HepG2 (cell line): ENCODE data around the gene HMHB1. TPM values are rescaled to one million over a fixed set of nuclear protein-coding genes. Genes with fewer than 3 reads are reported as not detected.

Experiments
- ATAC-seq: fragments of 200-7000 bp; cut with Tn5 transposase; 3 replicates; pipeline ENCODE4 v1.9.1; 2020; ENCODE audit warnings: mild to moderate bottlenecking, moderate library complexity
- BruUV-seq: library from RNA; stranded (reverse); fragments of 400-500 nt; replicated peaks from 2 replicates; lab custom pipeline; 2021; lab: Mats Ljungman, UMichigan
- CTCF ChIA-PET: fragments of 300-600 bp; formaldehyde crosslinking; extraction: SDS; loops from one replicate; lab custom pipeline; 2021; ENCODE audit warnings: low total read pairs, inconsistent platforms, low intra/inter-chr PET ratio; lab: Yijun Ruan, JAX
- POLR2A ChIA-PET: fragments of 350-600 bp; sonication (Branson Sonifier 250); formaldehyde crosslinking; loops from one replicate; lab custom pipeline; 2020; ENCODE audit warnings: antibody characterized with exemption, inconsistent platforms; lab: Yijun Ruan, JAX
- DNase-seq: peaks from one replicate; pipeline ENCODE4 v3.0.0-alpha.2; 2015; ENCODE audit warnings: low spot score
- FAIRE-seq: peaks from 3 replicates; lab custom pipeline; 2011; peaks lifted over from hg19 to GRCh38; lab: Jason Lieb, UNC
- H2AFZ ChIP-seq: one replicate; pipeline ENCODE4 v1.6.1; 2011; ENCODE audit warnings: low read length, inconsistent platforms
- H3K27ac ChIP-seq: fragments of 300-600 bp; 3 replicates; pipeline ENCODE4 v1.8.0; 2011; ENCODE audit warnings: mixed run types, mild to moderate bottlenecking, mixed read lengths, low read length, inconsistent platforms; ENCODE audit not compliant: insufficient read depth; ENCODE audit errors: extremely low read length
- H3K27me3 ChIP-seq, 2 experiments: fragments of 200-600 bp in 1 of 2; 2 replicates in 1 of 2; 3 replicates in 1 of 2; pipeline versions ENCODE4 v1.6.0 to v1.8.0; 2011; ENCODE audit warnings: low read length in 2 of 2, mild to moderate bottlenecking in 2 of 2, moderate library complexity in 2 of 2, inconsistent platforms in 1 of 2; ENCODE audit not compliant: insufficient read depth in 2 of 2, control insufficient read depth in 1 of 2
- H3K36me3 ChIP-seq, 2 experiments: fragments of 200-600 bp in 1 of 2; replicated peaks in 1 of 2; 2 replicates in 1 of 2; 3 replicates in 1 of 2; pipeline versions ENCODE4 v1.5.1 to v1.8.0; 2011; ENCODE audit warnings: low read length in 2 of 2, inconsistent platforms in 1 of 2; ENCODE audit not compliant: insufficient read depth in 2 of 2, control insufficient read depth in 1 of 2
- H3K4me1 ChIP-seq: 2 replicates; pipeline ENCODE4 v1.5.1; 2012; ENCODE audit warnings: low read length, inconsistent platforms; ENCODE audit not compliant: insufficient read depth
- H3K4me2 ChIP-seq: 2 replicates; pipeline ENCODE4 v1.6.0; 2011; ENCODE audit warnings: low read depth, low read length, inconsistent platforms
- H3K4me3 ChIP-seq, 3 experiments: fragments of 200-600 bp in 1 of 3; sonication (generic), shearing (Covaris generic) in 1 of 3; replicated peaks in 1 of 3; 2 replicates each; pipeline ENCODE4 v1.5.1; 2011 to 2016; ENCODE audit warnings: low read length in 3 of 3, inconsistent platforms in 2 of 3, low read depth in 2 of 3, mild to moderate bottlenecking in 2 of 3, control low read depth in 1 of 3, mixed read lengths in 1 of 3; ENCODE audit not compliant: insufficient read depth in 1 of 3
- H3K79me2 ChIP-seq: one replicate; pipeline ENCODE4 v1.6.1; 2011; ENCODE audit warnings: low read length, inconsistent platforms; ENCODE audit not compliant: insufficient read depth
- H3K9ac ChIP-seq: 2 replicates; pipeline ENCODE4 v1.6.0; 2011; ENCODE audit warnings: mild to moderate bottlenecking, low read depth, low read length, inconsistent platforms; ENCODE audit not compliant: insufficient read depth
- H3K9me3 ChIP-seq: 2 replicates; pipeline ENCODE4 v1.5.1; 2012; ENCODE audit warnings: mild to moderate bottlenecking, low read length
- H4K20me1 ChIP-seq: 2 replicates; pipeline ENCODE4 v1.6.0; 2011; ENCODE audit warnings: inconsistent platforms, mild to moderate bottlenecking, low read length, moderate library complexity; ENCODE audit not compliant: insufficient read depth
- KDM5A ChIP-seq: fragments of 200-600 bp; sonication (generic); IDR thresholded peaks from 2 replicates; pipeline ENCODE4 v1.7.0; 2018; ENCODE audit warnings: antibody characterized with exemption, mild to moderate bottlenecking, low read length, borderline replicate concordance
- NAIF1 ChIP-seq: sonication (generic); formaldehyde crosslinking; IDR thresholded peaks from 2 replicates; pipeline ENCODE4 v1.5.0; 2020; ENCODE audit warnings: mild to moderate bottlenecking, missing genetic modification reagents, borderline replicate concordance
- NCOA5 ChIP-seq: sonication (generic); formaldehyde crosslinking; IDR thresholded peaks from 2 replicates; pipeline ENCODE4 v1.4.0; 2020; ENCODE audit warnings: missing genetic modification reagents
- NPAS2 ChIP-seq: sonication (generic); formaldehyde crosslinking; IDR thresholded peaks from 2 replicates; pipeline ENCODE4 v1.8.0; 2022; ENCODE audit warnings: mild to moderate bottlenecking, missing genetic modification reagents, borderline replicate concordance
- RAD51 ChIP-seq: fragments of 450-650 bp; IDR thresholded peaks from 2 replicates; pipeline ENCODE4 v1.6.1; 2016; ENCODE audit warnings: borderline replicate concordance
- RARA ChIP-seq: IDR thresholded peaks from 2 replicates; pipeline ENCODE4 v1.6.1; 2016; ENCODE audit warnings: missing genetic modification reagents, missing compliant biosample characterization
- TOPORS ChIP-seq: sonication (generic); formaldehyde crosslinking; IDR thresholded peaks from 2 replicates; pipeline ENCODE4 v1.8.0; 2023; ENCODE audit warnings: mild to moderate bottlenecking, missing genetic modification reagents
- ZFP62 ChIP-seq: sonication (generic); formaldehyde crosslinking; IDR thresholded peaks from 2 replicates; pipeline ENCODE4 v1.4.0; 2020; ENCODE audit warnings: missing genetic modification reagents
- ZNF232 ChIP-seq: sonication (generic); formaldehyde crosslinking; IDR thresholded peaks from 2 replicates; pipeline ENCODE4 v1.4.0; 2020; ENCODE audit warnings: missing genetic modification reagents, borderline replicate concordance
- ZNF564 ChIP-seq: sonication (generic); formaldehyde crosslinking; IDR thresholded peaks from 2 replicates; pipeline ENCODE4 v1.8.1; 2023; ENCODE audit warnings: mild to moderate bottlenecking, missing genetic modification reagents
- ZNF577 ChIP-seq: sonication (generic); formaldehyde crosslinking; IDR thresholded peaks from 2 replicates; pipeline ENCODE4 v1.4.0; 2020; ENCODE audit warnings: mild to moderate bottlenecking, low read depth, missing genetic modification reagents, borderline replicate concordance
- ZNF720 ChIP-seq: sonication (generic); formaldehyde crosslinking; IDR thresholded peaks from 2 replicates; pipeline ENCODE4 v1.4.0; 2020; ENCODE audit warnings: missing genetic modification reagents
- WGBS: methylation state at CpG from one replicate; pipeline ENCODE4 v1.1.6; 2017; ENCODE audit warnings: low lambda C conversion rate; 5-methylcytosine and 5-hydroxymethylcytosine counted together
- in situ Hi-C: cut with HindIII; loops from 2 replicates; pipeline ENCODE4 v1.10.0; 2017; ENCODE audit warnings: low pct_unique_long_range_greater_than_20kb; ENCODE audit not compliant: extremely low pct_ligation_motif_present
- intact Hi-C: fragments of 100-400 bp; cut with micrococcal nuclease; formaldehyde crosslinking; loops from one replicate; pipeline ENCODE4 v1.10.0; 2022; ENCODE audit not compliant: unreplicated experiment
- polyA plus RNA-seq, 8 experiments: library from polyadenylated mRNA; depleted of rRNA in 3 of 8; stranded (reverse) in 7 of 8; unstranded in 1 of 8; fragments of >200 nt; fragmentation: Illumina TruSeq in 4 of 8; extraction: Trizol in 4 of 8; gene quantifications; 2 replicates each; pipeline versions ENCODE4 v1.2.1 to v1.2.3, GENCODE V29; 2011 to 2016; ENCODE audit warnings: low read depth in 4 of 8, missing spikeins in 1 of 8, mixed read lengths in 1 of 8; ENCODE audit not compliant: insufficient read depth in 1 of 8
- total RNA-seq, 5 experiments: library from RNA; depleted of rRNA; stranded (reverse); fragments of >200 nt; fragmentation: Illumina TruSeq; extraction: Trizol; gene quantifications; 2 replicates each; pipeline ENCODE4 v1.2.3, GENCODE V29; 2016; ENCODE audit warnings: low read depth in 1 of 5
- TF ChIP-seq, protein P1 (sequence below): sonication (generic); formaldehyde crosslinking; IDR thresholded peaks from 2 replicates; pipeline ENCODE4 v1.4.0; 2020; ENCODE audit warnings: missing genetic modification reagents, borderline replicate concordance
- TF ChIP-seq, protein P2 (sequence below): sonication (generic); formaldehyde crosslinking; IDR thresholded peaks from 2 replicates; pipeline ENCODE4 v1.4.0; 2020; ENCODE audit warnings: missing genetic modification reagents, borderline replicate concordance
- TF ChIP-seq, protein P3 (sequence below): sonication (generic); formaldehyde crosslinking; IDR thresholded peaks from 2 replicates; pipeline ENCODE4 v1.9.0; 2021; ENCODE audit warnings: missing genetic modification reagents, mild to moderate bottlenecking, borderline replicate concordance

The HMHB1 gene
- total and polyA plus RNA-seq, 2 of the 13 experiments (the other 11 are each of a cell fraction or from before 2014, with no cell fraction given) = not detected

DNA sequence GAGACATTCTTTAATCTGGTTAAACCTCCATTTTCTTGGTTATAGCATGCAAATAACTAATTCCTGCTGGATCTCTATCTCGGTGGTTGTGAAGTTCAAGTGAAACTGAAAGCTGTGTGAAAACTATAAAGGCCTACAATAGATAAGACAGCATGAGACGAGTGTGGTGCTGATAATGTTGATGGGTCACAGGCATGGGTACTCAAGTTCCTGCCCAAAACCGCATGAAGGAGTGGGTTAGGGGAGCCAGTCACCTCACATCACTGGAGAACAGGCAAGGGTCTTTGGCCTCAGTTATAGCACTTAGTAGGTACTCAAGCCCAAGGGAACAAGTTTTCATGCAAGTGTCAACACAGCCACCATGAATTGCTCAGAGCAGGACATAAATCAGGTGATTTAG, 16.7 kb downstream of the HMHB1 start:
- POLR2A ChIA-PET = no interaction called here
- no TSS peak for BruUV-seq
- H3K4me1 ChIP-seq = peaks cover 13% of the 10 kb centered on the region; the same call in 1 of the 2 replicates
- H3K4me2 ChIP-seq = no peak overlapping the region
- no peak overlapping the region for H3K4me3 ChIP-seq
- FAIRE-seq = no peak
- no peaks in the 10 kb centered on the region; a peak in 1 of 5 replicates for H3K27me3 ChIP-seq
- no peak for ATAC-seq
- no peak overlapping the region for H2AFZ ChIP-seq
- CTCF ChIA-PET = no interaction called here
- no peak for DNase-seq
- 8% methylated on average over 3 of the region's 3 CpGs for WGBS
- H4K20me1 ChIP-seq = no peaks in the 10 kb centered on the region
- no peak overlapping the region for H3K9ac ChIP-seq
- H3K27ac ChIP-seq = no peak overlapping the region
- intact Hi-C loops (loop anchor here (5.0 to 10.0 kb wide), 3 partner anchors 234 to 816 kb away; no protein-coding TSS in a partner anchor), in situ Hi-C loops (loop anchor here (5.0 to 10.0 kb wide), 2 partner anchors 721 to 804 kb away; no protein-coding TSS in a partner anchor)
- H3K9me3 ChIP-seq = no peaks in the 10 kb centered on the region
- H3K79me2 ChIP-seq = no peaks in the 10 kb centered on the region
- H3K36me3 ChIP-seq = no peaks in the 10 kb centered on the region
- no peak for TF ChIP-seq ZNF232 (CRISPR knock-in tag)
- TF ChIP-seq, protein P1, sequence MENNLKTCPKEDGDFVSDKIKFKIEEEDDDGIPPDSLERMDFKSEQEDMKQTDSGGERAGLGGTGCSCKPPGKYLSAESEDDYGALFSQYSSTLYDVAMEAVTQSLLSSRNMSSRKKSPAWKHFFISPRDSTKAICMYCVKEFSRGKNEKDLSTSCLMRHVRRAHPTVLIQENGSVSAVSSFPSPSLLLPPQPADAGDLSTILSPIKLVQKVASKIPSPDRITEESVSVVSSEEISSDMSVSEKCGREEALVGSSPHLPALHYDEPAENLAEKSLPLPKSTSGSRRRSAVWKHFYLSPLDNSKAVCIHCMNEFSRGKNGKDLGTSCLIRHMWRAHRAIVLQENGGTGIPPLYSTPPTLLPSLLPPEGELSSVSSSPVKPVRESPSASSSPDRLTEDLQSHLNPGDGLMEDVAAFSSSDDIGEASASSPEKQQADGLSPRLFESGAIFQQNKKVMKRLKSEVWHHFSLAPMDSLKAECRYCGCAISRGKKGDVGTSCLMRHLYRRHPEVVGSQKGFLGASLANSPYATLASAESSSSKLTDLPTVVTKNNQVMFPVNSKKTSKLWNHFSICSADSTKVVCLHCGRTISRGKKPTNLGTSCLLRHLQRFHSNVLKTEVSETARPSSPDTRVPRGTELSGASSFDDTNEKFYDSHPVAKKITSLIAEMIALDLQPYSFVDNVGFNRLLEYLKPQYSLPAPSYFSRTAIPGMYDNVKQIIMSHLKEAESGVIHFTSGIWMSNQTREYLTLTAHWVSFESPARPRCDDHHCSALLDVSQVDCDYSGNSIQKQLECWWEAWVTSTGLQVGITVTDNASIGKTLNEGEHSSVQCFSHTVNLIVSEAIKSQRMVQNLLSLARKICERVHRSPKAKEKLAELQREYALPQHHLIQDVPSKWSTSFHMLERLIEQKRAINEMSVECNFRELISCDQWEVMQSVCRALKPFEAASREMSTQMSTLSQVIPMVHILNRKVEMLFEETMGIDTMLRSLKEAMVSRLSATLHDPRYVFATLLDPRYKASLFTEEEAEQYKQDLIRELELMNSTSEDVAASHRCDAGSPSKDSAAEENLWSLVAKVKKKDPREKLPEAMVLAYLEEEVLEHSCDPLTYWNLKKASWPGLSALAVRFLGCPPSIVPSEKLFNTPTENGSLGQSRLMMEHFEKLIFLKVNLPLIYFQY (CRISPR knock-in tag) = no peak
- no peak for TF ChIP-seq ZFP62
- TF ChIP-seq, protein P2, sequence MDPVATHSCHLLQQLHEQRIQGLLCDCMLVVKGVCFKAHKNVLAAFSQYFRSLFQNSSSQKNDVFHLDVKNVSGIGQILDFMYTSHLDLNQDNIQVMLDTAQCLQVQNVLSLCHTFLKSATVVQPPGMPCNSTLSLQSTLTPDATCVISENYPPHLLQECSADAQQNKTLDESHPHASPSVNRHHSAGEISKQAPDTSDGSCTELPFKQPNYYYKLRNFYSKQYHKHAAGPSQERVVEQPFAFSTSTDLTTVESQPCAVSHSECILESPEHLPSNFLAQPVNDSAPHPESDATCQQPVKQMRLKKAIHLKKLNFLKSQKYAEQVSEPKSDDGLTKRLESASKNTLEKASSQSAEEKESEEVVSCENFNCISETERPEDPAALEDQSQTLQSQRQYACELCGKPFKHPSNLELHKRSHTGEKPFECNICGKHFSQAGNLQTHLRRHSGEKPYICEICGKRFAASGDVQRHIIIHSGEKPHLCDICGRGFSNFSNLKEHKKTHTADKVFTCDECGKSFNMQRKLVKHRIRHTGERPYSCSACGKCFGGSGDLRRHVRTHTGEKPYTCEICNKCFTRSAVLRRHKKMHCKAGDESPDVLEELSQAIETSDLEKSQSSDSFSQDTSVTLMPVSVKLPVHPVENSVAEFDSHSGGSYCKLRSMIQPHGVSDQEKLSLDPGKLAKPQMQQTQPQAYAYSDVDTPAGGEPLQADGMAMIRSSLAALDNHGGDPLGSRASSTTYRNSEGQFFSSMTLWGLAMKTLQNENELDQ (CRISPR knock-in tag) = no peak
- no peak for TF ChIP-seq NAIF1
- no peak for TF ChIP-seq NCOA5 (CRISPR knock-in tag)
- TF ChIP-seq ZNF720 (CRISPR knock-in tag) = no peak
- no peak for TF ChIP-seq RAD51
- TF ChIP-seq ZNF577 (CRISPR knock-in tag) = no peak
- no peak for TF ChIP-seq NPAS2
- TF ChIP-seq RARA (CRISPR knock-in tag) = no peak
- no peak for TF ChIP-seq TOPORS (CRISPR knock-in tag)
- TF ChIP-seq, protein P3, sequence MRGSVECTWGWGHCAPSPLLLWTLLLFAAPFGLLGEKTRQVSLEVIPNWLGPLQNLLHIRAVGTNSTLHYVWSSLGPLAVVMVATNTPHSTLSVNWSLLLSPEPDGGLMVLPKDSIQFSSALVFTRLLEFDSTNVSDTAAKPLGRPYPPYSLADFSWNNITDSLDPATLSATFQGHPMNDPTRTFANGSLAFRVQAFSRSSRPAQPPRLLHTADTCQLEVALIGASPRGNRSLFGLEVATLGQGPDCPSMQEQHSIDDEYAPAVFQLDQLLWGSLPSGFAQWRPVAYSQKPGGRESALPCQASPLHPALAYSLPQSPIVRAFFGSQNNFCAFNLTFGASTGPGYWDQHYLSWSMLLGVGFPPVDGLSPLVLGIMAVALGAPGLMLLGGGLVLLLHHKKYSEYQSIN (CRISPR knock-in tag) = no peak
- TF ChIP-seq ZNF564 (CRISPR knock-in tag) = no peak
- TF ChIP-seq KDM5A = no peak
